BE2C (cell line): ENCODE data around the gene CCP110.

Experiments used
- DNase-seq: peaks from one replicate; pipeline ENCODE4 v3.0.0-alpha.2; 2020
- H3K27me3 ChIP-seq: fragments of 250-450 bp; sonication (Bioruptor Pico); 2 replicates; pipeline ENCODE4 v1.5.1; 2020; ENCODE audit warnings: mild to moderate bottlenecking
- H3K36me3 ChIP-seq: fragments of 250-450 bp; sonication (Bioruptor Pico); 2 replicates; pipeline ENCODE4 v1.5.1; 2020; ENCODE audit warnings: mild to moderate bottlenecking
- H3K4me1 ChIP-seq: fragments of 250-450 bp; sonication (Bioruptor Pico); 2 replicates; pipeline ENCODE4 v1.5.1; 2020
- H3K4me3 ChIP-seq: 2 replicates; pipeline ENCODE4 v1.5.1; 2011; ENCODE audit warnings: low read depth, low read length
- H3K9me3 ChIP-seq: fragments of 250-450 bp; sonication (Bioruptor Pico); 2 replicates; pipeline ENCODE4 v1.5.1; 2020
- CTCF ChIP-seq: IDR thresholded peaks from 2 replicates; pipeline ENCODE4 v1.5.1; 2012; ENCODE audit warnings: mild to moderate bottlenecking, low read depth, low read length

Gene CCP110

GRCh38 chr16:19595043-19595767, 71.5 kb downstream of the CCP110 start:
- no peaks in the 10 kb centered on the region; the same call in 1 of the 2 replicates for H3K36me3 ChIP-seq
- DNase-seq: no peak
- no peaks in the 10 kb centered on the region for H3K4me1 ChIP-seq
- no peak for TF ChIP-seq CTCF
- H3K9me3 ChIP-seq: no peaks in the 10 kb centered on the region
- H3K4me3 ChIP-seq: no peak overlapping the region
- no peaks in the 10 kb centered on the region for H3K27me3 ChIP-seq

- no peak for TF ChIP-seq CTCF
- Histone ChIP-seq H3K4me1 (no peaks in the 10 kb centered on the region), H3K4me3 (no peak overlapping the region), H3K36me3 (peaks cover 4% of the 10 kb centered on the region; the same call in 1 of the 2 replicates), H3K27me3 (no peaks in the 10 kb centered on the region), H3K9me3 (no peaks in the 10 kb centered on the region)
- DNase-seq: no peak
These were observed 75.2 kb downstream of the CCP110 start for GRCh38 chr16:19598805-19599510.

- H3K4me3 ChIP-seq: no peak overlapping the region
- no peaks in the 10 kb centered on the region for H3K27me3 ChIP-seq
- H3K9me3 ChIP-seq: no peaks in the 10 kb centered on the region
- TF ChIP-seq CTCF: no peak
- peaks cover 4% of the 10 kb centered on the region; the same call in 1 of the 2 replicates for H3K36me3 ChIP-seq
- DNase-seq: no peak
- no peaks in the 10 kb centered on the region for H3K4me1 ChIP-seq
These were observed 76.4 kb downstream of the CCP110 start for GRCh38 chr16:19599968-19600716.

GRCh38 chr16:19601083-19601976, 77.6 kb downstream of the CCP110 start:
- Histone ChIP-seq H3K9me3 (no peaks in the 10 kb centered on the region), H3K4me1 (no peaks in the 10 kb centered on the region), H3K36me3 (peaks cover 4% of the 10 kb centered on the region; the same call in 1 of the 2 replicates), H3K27me3 (no peaks in the 10 kb centered on the region), H3K4me3 (no peak overlapping the region)
- TF ChIP-seq CTCF: peak; percentile 72
- peak; percentile 29 for DNase-seq
